Stomach (tissue), 9 donors: ENCODE measurements around the gene FBXO38. TPM values are rescaled to one million over a fixed set of nuclear protein-coding genes. Genes with fewer than 3 reads are reported as not detected.

ENCODE experiments used
- DNase-seq, 2 donors: peaks; one replicate each; pipeline versions ENCODE4 v3.0.0 to v3.0.0-alpha.2; 2013 to 2019
- H3K27ac ChIP-seq, 5 donors: fragments of 200-600 bp in 4 of 5; sonication (generic) in 4 of 5; one replicate each; pipeline ENCODE4 v1.5.1; 2013 to 2019; ENCODE audit warnings: mild to moderate bottlenecking in 1 of 5, moderate library complexity in 1 of 5
- H3K27me3 ChIP-seq, 3 donors: fragments of 200-600 bp; sonication (generic); one replicate each; pipeline ENCODE4 v1.5.1; 2017 to 2019; ENCODE audit warnings: mixed run types in 1 of 3
- H3K36me3 ChIP-seq, 4 donors: fragments of 200-600 bp; sonication (generic); 1 replicate in 3 of 4; 2 replicates in 1 of 4; pipeline ENCODE4 v1.5.1; 2016 to 2019
- H3K4me1 ChIP-seq, 4 donors: fragments of 200-600 bp; sonication (generic); one replicate each; pipeline ENCODE4 v1.5.1; 2016 to 2019
- H3K4me3 ChIP-seq, 4 donors: fragments of 200-600 bp; sonication (generic) in 3 of 4; one replicate each; pipeline ENCODE4 v1.5.1; 2016 to 2019; ENCODE audit warnings: mild to moderate bottlenecking in 1 of 4
- H3K9me3 ChIP-seq, 4 donors: fragments of 200-600 bp; sonication (generic); one replicate each; pipeline ENCODE4 v1.5.1; 2016 to 2019
- EP300 ChIP-seq: sonication (generic); formaldehyde crosslinking; IDR thresholded peaks from one replicate; pipeline ENCODE4 v1.6.1; 2017; ENCODE audit warnings: antibody characterized with exemption
- POLR2A ChIP-seq, 4 donors: fragments of 450-650 bp; IDR thresholded peaks; one replicate each; pipeline ENCODE4 v1.6.1; 2016; ENCODE audit warnings: antibody characterized with exemption in 4 of 4, control low read depth in 2 of 4, mild to moderate bottlenecking in 1 of 4, moderate library complexity in 1 of 4
- POLR2AphosphoS5 ChIP-seq, 3 donors: sonication (generic); formaldehyde crosslinking; IDR thresholded peaks; one replicate each; pipeline ENCODE4 v1.6.1; 2016; ENCODE audit warnings: antibody characterized with exemption in 3 of 3
- WGBS, 5 donors: extraction: QIAGEN DNeasy Blood & Tissue Kit in 3 of 5; methylation state at CpG; one replicate each; pipeline versions ENCODE4 v1.1.5 to v1.1.7; 2013 to 2018; 5-methylcytosine and 5-hydroxymethylcytosine counted together
- intact Hi-C: fragments of 100-400 bp; cut with DNase I; formaldehyde crosslinking; loops from one replicate; pipeline ENCODE4 v1.15.1; 2023; ENCODE audit warnings: low total_unique reads
- polyA plus RNA-seq, 3 donors: library from polyadenylated mRNA; stranded (reverse); fragments of 200-250 nt; gene quantifications; one replicate each; pipeline ENCODE4 v1.2.3, GENCODE V29; 2013
- total RNA-seq, 5 donors: library from RNA; depleted of rRNA; stranded (reverse); fragments of >200 nt; gene quantifications; one replicate each; pipeline versions ENCODE4 v1.1.0 to v1.2.3, GENCODE V29; 2014 to 2016
- TF ChIP-seq, protein P1 (sequence below), 7 experiments: fragments of 450-650 bp in 4 of 7; fragments of 200-600 bp in 3 of 7; sonication (generic) in 3 of 7; IDR thresholded peaks; one replicate each; pipeline ENCODE4 v1.5.1; 2016 to 2019; ENCODE audit warnings: antibody characterized with exemption in 7 of 7, control low read depth in 2 of 7, mild to moderate bottlenecking in 1 of 7
- donor health status: healthy with polysubstance abuse.
- donor health status: Bipolar disorder and iron deficiency.
- donor health status: healthy.

The FBXO38 gene
- total and polyA plus RNA-seq, 8 donors, result 10.7 to 119 (median 16.6) TPM

DNA sequence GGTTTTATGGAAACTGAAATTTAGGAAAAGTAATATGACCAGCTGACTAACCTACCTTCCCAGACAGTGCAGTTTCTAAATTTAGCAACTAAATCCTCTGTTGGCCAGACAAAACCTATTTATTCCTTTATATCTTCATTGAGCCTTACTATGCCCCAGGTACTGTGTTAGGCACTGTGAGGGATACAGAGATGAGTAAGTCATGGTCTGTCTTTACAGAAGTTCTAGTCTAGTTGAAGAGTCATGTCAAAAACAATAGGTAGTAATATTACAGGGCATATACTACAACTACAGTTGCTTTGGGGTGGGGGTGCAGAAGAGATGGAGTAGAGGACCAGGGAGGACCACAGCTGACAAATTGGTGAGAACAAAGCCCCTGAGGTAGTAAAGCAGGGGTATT, 42.8 kb downstream of the FBXO38 start:
- DNase-seq, result no peak
- TF ChIP-seq POLR2AphosphoS5 (IDR thresholded peaks at IDR 0.05), result no peak
- TF ChIP-seq, protein P1, sequence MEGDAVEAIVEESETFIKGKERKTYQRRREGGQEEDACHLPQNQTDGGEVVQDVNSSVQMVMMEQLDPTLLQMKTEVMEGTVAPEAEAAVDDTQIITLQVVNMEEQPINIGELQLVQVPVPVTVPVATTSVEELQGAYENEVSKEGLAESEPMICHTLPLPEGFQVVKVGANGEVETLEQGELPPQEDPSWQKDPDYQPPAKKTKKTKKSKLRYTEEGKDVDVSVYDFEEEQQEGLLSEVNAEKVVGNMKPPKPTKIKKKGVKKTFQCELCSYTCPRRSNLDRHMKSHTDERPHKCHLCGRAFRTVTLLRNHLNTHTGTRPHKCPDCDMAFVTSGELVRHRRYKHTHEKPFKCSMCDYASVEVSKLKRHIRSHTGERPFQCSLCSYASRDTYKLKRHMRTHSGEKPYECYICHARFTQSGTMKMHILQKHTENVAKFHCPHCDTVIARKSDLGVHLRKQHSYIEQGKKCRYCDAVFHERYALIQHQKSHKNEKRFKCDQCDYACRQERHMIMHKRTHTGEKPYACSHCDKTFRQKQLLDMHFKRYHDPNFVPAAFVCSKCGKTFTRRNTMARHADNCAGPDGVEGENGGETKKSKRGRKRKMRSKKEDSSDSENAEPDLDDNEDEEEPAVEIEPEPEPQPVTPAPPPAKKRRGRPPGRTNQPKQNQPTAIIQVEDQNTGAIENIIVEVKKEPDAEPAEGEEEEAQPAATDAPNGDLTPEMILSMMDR (IDR thresholded peaks at IDR 0.05), result no peak
- TF ChIP-seq EP300, result no peak
- no peak for TF ChIP-seq POLR2A (IDR thresholded peaks at IDR 0.05)
- Histone ChIP-seq H3K36me3 (peaks cover 39 to 98% (median 83%) of the 10 kb centered on the region in 4 donors), H3K4me3 (no peak overlapping the region), H3K27ac (no peak overlapping the region), H3K27me3 (no peaks in the 10 kb centered on the region), H3K9me3 (no peaks in the 10 kb centered on the region), H3K4me1 (peaks cover 0 to 6% (median 0%) of the 10 kb centered on the region in 4 donors)
- intact Hi-C loops, result no loop called here

DNA sequence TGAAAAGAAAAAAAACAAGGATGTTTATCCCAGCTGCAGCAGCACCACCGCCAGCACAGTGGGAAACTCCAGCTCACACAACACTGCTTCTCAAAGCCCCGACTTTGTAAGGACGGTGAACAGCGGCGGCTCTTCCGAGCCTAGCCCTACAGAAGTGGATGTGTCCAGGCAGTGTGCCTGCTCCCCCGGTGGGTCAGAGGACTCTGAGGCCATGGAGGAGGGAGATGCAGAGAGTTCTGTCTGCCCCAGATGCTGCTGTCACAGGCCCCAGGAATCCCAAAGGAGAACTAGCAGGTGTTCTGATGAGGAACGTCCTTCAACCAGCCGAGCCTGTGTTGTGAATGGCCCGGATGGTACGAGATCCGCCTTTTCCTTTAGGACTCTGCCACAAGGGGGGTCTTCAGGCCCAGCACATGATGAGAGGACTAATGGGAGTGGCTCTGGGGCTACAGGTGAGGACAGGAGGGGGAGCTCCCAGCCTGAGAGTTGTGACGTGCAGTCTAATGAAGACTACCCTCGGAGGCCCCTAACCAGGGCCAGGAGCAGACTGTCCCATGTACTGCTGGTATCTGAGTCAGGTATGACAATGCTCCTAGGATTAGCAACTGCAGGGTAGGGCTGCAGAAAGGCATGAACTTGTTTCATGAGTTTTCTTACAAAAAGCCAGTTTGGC, 43.7 kb downstream of the FBXO38 start:
- Histone ChIP-seq H3K36me3 (peaks cover 34 to 91% (median 80%) of the 10 kb centered on the region in 4 donors), H3K4me3 (no peak overlapping the region), H3K27ac (no peak overlapping the region), H3K9me3 (no peaks in the 10 kb centered on the region), H3K4me1 (peaks cover 0 to 6% (median 0%) of the 10 kb centered on the region in 4 donors), H3K27me3 (no peaks in the 10 kb centered on the region)
- DNase-seq, result no peak
- 82 to 87% (median 87%) methylated on average over 14 of the region's 14 CpGs for WGBS, 5 donors
- no peak for TF ChIP-seq POLR2AphosphoS5 (IDR thresholded peaks at IDR 0.05)
- no peak for TF ChIP-seq POLR2A (IDR thresholded peaks at IDR 0.05)
- no peak for TF ChIP-seq EP300
- TF ChIP-seq, protein P1 (IDR thresholded peaks at IDR 0.05), result no peak
- intact Hi-C loops, result no loop called here

DNA sequence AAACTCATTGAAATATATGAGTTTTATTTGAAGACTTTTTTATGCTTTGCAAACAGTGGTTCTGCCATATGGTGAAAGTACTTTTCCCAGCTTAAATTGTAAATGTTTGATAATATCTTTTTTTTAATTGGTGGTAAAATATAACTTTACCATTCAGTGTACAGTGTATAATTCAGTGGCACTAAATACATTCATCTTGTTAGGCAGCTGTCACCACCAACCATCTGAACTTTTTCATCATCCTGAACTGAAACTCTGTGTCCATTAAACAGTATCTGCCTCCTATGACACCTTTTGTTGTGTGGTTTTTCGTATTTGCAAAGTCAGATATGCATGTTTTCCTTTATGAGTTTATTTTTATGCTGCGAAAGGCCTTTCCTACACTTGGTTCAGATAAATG, 45.1 kb downstream of the FBXO38 start:
- no peak overlapping the region for H3K27ac ChIP-seq
- DNase-seq, result no peak
- TF ChIP-seq POLR2AphosphoS5 (IDR thresholded peaks at IDR 0.05) (no peak), POLR2A (IDR thresholded peaks at IDR 0.05) (no peak), EP300 (no peak)
- TF ChIP-seq, protein P1 (IDR thresholded peaks at IDR 0.05), result no peak
- H3K4me1 ChIP-seq, result peaks cover 0 to 6% (median 0%) of the 10 kb centered on the region in 4 donors
- 82 to 92% (median 87%) methylated on average over 2 of the region's 2 CpGs for WGBS, 5 donors
- H3K9me3 ChIP-seq, result no peaks in the 10 kb centered on the region
- intact Hi-C loops, result no loop called here
- no peak overlapping the region for H3K4me3 ChIP-seq
- peaks cover 28 to 91% (median 80%) of the 10 kb centered on the region in 4 donors for H3K36me3 ChIP-seq
- no peaks in the 10 kb centered on the region for H3K27me3 ChIP-seq

DNA sequence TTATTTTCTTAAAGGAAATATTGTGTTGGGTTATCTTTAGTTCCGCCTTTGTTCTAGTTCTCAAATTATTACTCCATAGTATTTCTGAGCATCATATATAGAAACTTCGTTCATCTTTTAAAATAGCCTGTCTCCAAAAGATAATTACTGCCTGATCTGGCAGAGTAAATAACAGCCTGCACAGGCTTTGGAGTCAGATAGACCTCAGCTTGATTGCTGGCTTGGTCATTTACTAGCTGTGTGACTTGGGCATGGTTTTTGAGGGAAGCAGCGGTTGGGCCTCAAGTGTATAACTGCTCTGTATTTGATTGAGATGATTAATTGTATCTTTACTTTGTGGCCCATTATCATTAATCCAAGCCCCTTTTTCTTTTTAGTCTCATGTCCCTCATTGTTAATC, 50.1 kb downstream of the FBXO38 start:
- Histone ChIP-seq H3K36me3 (peaks cover 34 to 91% (median 79%) of the 10 kb centered on the region in 4 donors), H3K9me3 (no peaks in the 10 kb centered on the region), H3K27ac (no peak overlapping the region), H3K27me3 (no peaks in the 10 kb centered on the region), H3K4me3 (no peak overlapping the region), H3K4me1 (no peaks in the 10 kb centered on the region)
- 96 to 99% (median 96%) methylated on average over 3 of the region's 3 CpGs for WGBS, 5 donors
- intact Hi-C loops, result no loop called here
- TF ChIP-seq EP300, result no peak
- TF ChIP-seq POLR2AphosphoS5 (IDR thresholded peaks at IDR 0.05), result no peak
- no peak for TF ChIP-seq POLR2A (IDR thresholded peaks at IDR 0.05)
- TF ChIP-seq, protein P1 (IDR thresholded peaks at IDR 0.05), result no peak
- no peak for DNase-seq
